ENCODE measurements around the gene FN3K.

DNA sequence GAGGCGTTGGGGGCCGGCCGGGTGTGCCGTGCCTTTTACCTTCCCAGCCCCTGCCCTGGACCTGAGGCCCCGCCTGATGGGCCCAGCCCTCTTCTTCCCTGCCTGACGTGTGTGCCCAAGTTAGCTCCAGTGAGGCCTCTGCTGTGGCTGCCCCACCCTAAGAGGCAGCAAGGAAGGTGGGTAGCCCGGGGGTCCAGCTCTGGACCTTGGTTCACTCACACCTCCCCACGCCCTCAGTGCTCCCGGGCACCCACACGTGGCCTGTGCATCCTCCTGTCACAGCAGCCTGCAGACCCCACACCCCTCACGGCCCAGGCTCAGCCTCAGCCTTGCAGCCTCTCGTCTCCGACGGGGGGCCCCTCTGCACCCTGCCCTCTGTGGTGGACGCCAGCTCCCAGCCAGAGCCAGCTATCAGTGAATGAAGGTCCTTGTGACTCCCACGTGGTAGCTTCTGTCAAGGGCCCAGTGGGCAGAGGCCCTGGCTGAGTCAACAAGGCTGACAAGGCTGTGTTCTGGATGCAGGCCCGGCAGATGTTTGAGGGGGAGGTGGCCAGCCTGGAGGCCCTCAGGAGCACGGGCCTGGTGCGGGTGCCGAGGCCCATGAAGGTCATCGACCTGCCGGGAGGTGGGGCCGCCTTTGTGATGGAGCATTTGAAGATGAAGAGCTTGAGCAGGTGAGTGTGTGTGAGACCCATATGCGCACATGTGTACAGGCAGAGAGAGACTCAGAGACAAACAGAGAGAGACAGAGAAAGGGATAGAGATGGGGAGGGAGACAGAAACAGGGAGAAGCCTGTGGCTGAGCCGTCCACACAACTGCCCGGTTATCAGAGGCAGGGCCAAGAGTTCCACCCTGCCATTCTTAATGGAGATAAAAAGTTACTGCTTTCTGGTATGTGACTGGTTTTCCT is 2.8 kb downstream of the FN3K start:
- TF ChIP-seq, protein P1, sequence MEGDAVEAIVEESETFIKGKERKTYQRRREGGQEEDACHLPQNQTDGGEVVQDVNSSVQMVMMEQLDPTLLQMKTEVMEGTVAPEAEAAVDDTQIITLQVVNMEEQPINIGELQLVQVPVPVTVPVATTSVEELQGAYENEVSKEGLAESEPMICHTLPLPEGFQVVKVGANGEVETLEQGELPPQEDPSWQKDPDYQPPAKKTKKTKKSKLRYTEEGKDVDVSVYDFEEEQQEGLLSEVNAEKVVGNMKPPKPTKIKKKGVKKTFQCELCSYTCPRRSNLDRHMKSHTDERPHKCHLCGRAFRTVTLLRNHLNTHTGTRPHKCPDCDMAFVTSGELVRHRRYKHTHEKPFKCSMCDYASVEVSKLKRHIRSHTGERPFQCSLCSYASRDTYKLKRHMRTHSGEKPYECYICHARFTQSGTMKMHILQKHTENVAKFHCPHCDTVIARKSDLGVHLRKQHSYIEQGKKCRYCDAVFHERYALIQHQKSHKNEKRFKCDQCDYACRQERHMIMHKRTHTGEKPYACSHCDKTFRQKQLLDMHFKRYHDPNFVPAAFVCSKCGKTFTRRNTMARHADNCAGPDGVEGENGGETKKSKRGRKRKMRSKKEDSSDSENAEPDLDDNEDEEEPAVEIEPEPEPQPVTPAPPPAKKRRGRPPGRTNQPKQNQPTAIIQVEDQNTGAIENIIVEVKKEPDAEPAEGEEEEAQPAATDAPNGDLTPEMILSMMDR (IDR thresholded peaks at IDR 0.05): no peak
- no peak for TF ChIP-seq POLR2A (IDR thresholded peaks at IDR 0.05)

All from vagina (tissue), 2 donors.